Colonic mucosa (tissue), 4 donors: ENCODE measurements around the gene GMDS. TPM values are rescaled to one million over a fixed set of nuclear protein-coding genes. Genes with fewer than 3 reads are reported as not detected.

ENCODE experiments used
- DNase-seq: peaks from one replicate; pipeline ENCODE4 v3.0.0-alpha.2; 2020
- H3K27ac ChIP-seq: fragments of 200-600 bp; one replicate; pipeline ENCODE4 v1.8.0; 2021
- H3K27me3 ChIP-seq: fragments of 200-600 bp; one replicate; pipeline ENCODE4 v1.8.0; 2021
- H3K36me3 ChIP-seq: fragments of 200-600 bp; one replicate; pipeline ENCODE4 v1.8.0; 2021
- H3K4me1 ChIP-seq: fragments of 200-600 bp; one replicate; pipeline ENCODE4 v1.8.0; 2021; ENCODE audit warnings: mild to moderate bottlenecking
- H3K4me3 ChIP-seq: fragments of 200-600 bp; one replicate; pipeline ENCODE4 v1.8.0; 2021
- H3K9ac ChIP-seq, 2 donors: one replicate each; pipeline ENCODE4 v1.7.0; 2013; ENCODE audit warnings: control low read depth in 2 of 2, low read depth in 2 of 2, low read length in 2 of 2
- H3K9me3 ChIP-seq: fragments of 200-600 bp; one replicate; pipeline ENCODE4 v1.8.0; 2021
- CTCF ChIP-seq: fragments of 200-600 bp; IDR thresholded peaks from one replicate; pipeline ENCODE4 v1.8.0; 2022; ENCODE audit warnings: antibody characterized with exemption, mild to moderate bottlenecking
- intact Hi-C: fragments of 100-400 bp; cut with DNase I; formaldehyde crosslinking; loops from one replicate; pipeline ENCODE4 v1.14.1; 2022
- total RNA-seq, 2 donors: library from RNA; stranded (reverse); fragmentation: NEBNext Ultra II Directional in 1 of 2; extraction: Animal tissue kit (Norgen Biotek cat#: 25700) in 1 of 2; gene quantifications; one replicate each; pipeline ENCODE4 v1.2.1, GENCODE V29; 2021
- donor health status: healthy.
- donor health status: DM: no; HTN: no; CAD: no.
- donor health status: DM: no; HTN: no; CAD: no.

The GMDS gene
- total RNA-seq, 2 donors from 2014 or later: 247 to 272 TPM

DNA sequence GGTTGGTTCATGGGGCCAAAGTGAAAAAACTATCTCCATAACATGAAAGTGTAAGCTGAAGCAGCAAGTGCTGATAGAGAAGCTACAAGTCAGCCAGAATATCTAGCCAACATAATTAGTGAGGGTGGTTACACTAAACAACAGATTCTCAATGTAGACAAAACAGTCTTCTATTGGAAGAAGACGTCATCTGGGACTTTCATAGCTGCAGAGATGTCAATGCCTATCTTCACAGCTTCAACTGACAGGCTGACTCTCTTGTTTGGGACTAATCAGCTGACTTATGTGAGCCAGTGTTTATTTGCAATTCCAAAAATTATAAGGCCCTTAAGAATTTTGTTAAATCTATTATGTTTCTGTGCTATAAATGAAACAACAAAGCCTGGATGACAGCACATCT is 63.2 kb downstream of the GMDS start:
- DNase-seq: no peak
- no peak overlapping the region for H3K9ac ChIP-seq
- no peak overlapping the region for H3K4me3 ChIP-seq
- H3K27ac ChIP-seq: no peak overlapping the region
- no peaks in the 10 kb centered on the region for H3K36me3 ChIP-seq
- no peaks in the 10 kb centered on the region for H3K9me3 ChIP-seq
- H3K27me3 ChIP-seq: no peaks in the 10 kb centered on the region
- TF ChIP-seq CTCF: no peak
- intact Hi-C loops: no loop called here
- H3K4me1 ChIP-seq: no peaks in the 10 kb centered on the region

- H3K4me3 ChIP-seq: no peak overlapping the region
- H3K9me3 ChIP-seq: no peaks in the 10 kb centered on the region
- DNase-seq: no peak
- intact Hi-C loops: no loop called here
- no peaks in the 10 kb centered on the region for H3K4me1 ChIP-seq
- no peak for TF ChIP-seq CTCF
- H3K27me3 ChIP-seq: no peaks in the 10 kb centered on the region
- no peaks in the 10 kb centered on the region for H3K36me3 ChIP-seq
- H3K9ac ChIP-seq: no peak overlapping the region
- H3K27ac ChIP-seq: no peak overlapping the region
Observed at GRCh38 chr6:2181567-2181966, 63.8 kb downstream of the GMDS start.

DNA sequence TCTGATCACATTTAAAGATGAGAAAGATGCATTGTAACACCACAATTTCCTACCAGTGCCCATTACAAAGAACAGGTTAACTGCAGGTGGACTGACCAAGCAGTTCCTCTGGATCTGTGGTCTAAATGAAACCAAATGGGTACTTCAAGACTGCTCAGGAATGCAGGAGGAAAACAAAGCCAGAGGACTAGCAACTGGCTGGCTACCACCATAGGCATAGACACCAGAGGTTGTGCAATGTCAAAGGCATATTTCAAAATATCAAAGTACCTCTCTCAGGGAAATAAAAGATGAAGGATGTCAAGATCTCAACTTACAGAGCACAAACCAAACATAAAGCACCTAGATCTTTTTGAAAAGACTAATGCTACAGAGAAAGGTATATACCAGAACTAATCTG is 65.5 kb downstream of the GMDS start:
- Histone ChIP-seq H3K9ac (no peak overlapping the region), H3K36me3 (no peaks in the 10 kb centered on the region), H3K27ac (no peak overlapping the region), H3K27me3 (no peaks in the 10 kb centered on the region), H3K4me3 (no peak overlapping the region), H3K4me1 (no peaks in the 10 kb centered on the region), H3K9me3 (no peaks in the 10 kb centered on the region)
- no peak for TF ChIP-seq CTCF
- no peak for DNase-seq
- intact Hi-C loops: no loop called here

DNA sequence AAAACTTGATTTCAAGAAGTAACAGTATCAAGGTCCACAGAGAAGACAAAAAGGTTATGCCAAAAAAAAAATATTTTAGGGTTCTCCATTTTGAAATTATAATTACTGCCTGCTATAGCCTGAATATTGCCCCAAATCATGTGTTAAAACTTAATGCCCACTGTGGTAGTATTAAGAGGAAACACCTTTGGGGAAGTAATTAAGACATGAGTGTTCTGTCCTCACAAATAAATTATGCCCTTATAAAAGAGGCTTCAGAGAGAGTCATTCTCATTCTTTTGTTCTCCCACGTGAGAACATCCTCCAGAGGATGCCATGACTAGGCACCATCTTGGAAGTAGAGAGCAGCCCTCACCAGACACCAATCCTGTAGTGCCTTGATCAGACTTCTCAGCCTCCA is 66.2 kb downstream of the GMDS start:
- Histone ChIP-seq H3K36me3 (no peaks in the 10 kb centered on the region), H3K4me1 (no peaks in the 10 kb centered on the region), H3K9me3 (no peaks in the 10 kb centered on the region), H3K4me3 (no peak overlapping the region), H3K27ac (no peak overlapping the region), H3K27me3 (no peaks in the 10 kb centered on the region), H3K9ac (no peak overlapping the region)
- DNase-seq: no peak
- intact Hi-C loops: no loop called here
- TF ChIP-seq CTCF: no peak

DNA sequence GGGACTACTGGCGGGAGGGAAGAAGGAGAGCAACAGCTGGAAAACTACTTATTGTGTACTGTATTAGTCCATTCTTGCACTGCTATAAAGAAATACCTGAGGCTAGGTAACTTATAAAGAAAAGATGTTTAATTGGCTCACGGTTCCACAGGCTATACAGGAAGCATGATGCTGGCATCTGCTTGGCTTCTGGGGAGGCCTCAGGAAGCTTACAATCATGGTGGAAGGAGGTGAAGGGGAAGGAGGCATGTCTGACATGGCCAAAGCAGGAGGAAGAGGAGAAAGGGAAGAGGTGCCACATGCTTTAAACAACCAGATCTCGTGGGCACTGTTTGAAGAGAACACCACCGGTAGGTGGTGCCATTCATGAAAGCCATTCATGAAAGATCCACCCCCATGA is 67.3 kb downstream of the GMDS start:
- no peak overlapping the region for H3K9ac ChIP-seq
- no peak for TF ChIP-seq CTCF
- H3K36me3 ChIP-seq: no peaks in the 10 kb centered on the region
- intact Hi-C loops: no loop called here
- H3K27ac ChIP-seq: no peak overlapping the region
- peaks cover 4% of the 10 kb centered on the region for H3K4me1 ChIP-seq
- no peak overlapping the region for H3K4me3 ChIP-seq
- DNase-seq: no peak
- no peaks in the 10 kb centered on the region for H3K9me3 ChIP-seq
- H3K27me3 ChIP-seq: no peaks in the 10 kb centered on the region

DNA sequence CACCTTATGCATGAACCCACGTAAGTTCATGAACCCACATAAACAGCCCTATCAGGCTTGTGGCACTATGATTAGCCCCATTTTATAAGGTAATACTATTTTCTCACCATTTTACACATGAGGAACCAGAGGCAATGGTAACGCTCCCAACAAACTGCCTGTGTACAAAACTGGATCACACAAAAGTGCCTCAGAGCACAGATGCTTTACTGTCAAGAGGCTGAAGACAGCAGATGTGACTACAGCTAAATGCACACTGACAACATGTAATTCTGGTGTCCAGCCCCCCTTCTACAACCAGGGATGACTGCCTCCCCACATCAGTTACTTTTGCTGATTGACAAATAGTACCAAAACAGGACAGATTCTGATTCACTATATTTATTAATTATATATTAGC is 69.6 kb downstream of the GMDS start:
- DNase-seq: no peak
- H3K9ac ChIP-seq: no peak overlapping the region
- TF ChIP-seq CTCF: no peak
- intact Hi-C loops: no loop called here
- no peak overlapping the region for H3K27ac ChIP-seq
- peaks cover 4% of the 10 kb centered on the region for H3K4me1 ChIP-seq
- H3K36me3 ChIP-seq: no peaks in the 10 kb centered on the region
- H3K27me3 ChIP-seq: no peaks in the 10 kb centered on the region
- H3K4me3 ChIP-seq: no peak overlapping the region
- H3K9me3 ChIP-seq: no peaks in the 10 kb centered on the region
